NCI-H1436 treated with DMSO at 0.1 percent for 48 hours (cell line): ENCODE results near the gene BCAR3.
"Not testable (repeated sequence)": the region's sequence is repeated elsewhere in the genome, so short reads cannot be mapped to it uniquely, and the experiment has no call there.

Experiments used
- DNase-seq: peaks from one replicate; lab custom pipeline; 2025; lab: John Stamatoyannopoulos, UW

The BCAR3 gene

DNA sequence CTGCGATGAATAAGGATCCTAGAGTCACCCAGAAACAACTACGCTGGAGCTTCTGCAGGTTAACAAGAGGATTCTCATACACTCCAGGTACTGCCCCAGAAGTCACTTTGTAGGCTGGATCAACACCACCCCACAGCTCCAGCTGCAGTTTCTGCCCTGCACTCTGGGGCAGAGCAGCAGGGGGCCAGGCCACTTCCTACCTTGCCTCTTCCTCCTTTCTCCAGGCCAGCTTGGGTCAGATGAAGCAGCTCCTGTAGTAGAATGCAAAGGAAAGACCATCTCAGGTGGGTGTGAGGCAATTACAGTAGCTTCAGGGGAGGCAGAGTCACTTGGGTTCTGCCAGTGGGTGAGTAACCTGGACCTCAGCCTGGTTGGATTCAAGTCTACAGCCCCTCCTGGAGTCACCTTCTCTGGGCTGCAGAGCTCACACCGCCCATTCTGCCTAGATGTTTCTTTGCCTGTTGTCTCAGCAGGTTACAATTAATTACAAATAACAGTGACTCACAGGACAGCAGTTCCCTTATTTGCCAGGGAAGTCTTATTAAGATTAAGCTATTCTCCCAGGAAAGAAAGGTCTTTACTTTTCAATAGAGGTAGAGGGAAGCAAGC lies 24.4 kb upstream of the BCAR3 start:
- no peak for DNase-seq

DNA sequence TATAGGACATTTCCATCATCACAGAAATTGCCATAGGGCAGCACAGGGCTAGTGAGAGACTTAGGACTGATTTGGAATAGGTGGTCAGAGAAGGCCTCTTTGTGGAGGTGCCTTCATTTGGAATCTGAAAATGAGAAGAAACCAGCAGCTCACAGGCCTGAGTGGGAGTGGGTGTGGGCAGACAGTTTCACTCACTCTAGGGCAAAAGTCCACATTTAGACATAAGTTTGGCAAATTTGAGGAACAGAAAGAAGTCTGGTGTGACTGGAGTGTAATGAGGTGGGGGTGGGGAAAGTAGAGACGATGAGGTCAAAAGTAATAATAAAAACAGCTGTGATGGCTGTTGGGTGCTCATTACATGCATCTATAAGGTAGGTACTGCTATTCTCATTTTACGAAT lies 22.4 kb upstream of the BCAR3 start:
- DNase-seq: no peak

DNA sequence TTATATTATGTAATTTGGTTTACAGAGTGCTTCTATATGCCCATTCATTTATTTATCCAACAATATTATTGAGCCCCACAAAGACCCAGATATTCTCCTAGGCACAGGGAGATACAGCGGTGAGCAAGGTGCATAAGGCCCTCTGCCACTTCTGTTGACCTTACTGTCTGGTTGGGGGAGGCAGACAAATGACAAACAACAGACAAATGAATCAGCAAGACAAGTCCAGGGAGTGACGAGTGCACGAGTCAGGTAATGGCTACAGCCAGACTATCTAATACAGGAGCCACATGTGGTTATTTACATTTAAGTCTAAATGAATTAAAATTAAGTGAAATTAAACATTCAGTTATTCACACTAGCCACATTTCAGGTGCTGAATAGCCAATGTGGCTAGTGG lies 22.0 kb upstream of the BCAR3 start:
- no peak for DNase-seq

- DNase-seq: no peak
These were observed 21.2 kb upstream of the BCAR3 start for GRCh38 chr1:93702828-93703183.

DNA sequence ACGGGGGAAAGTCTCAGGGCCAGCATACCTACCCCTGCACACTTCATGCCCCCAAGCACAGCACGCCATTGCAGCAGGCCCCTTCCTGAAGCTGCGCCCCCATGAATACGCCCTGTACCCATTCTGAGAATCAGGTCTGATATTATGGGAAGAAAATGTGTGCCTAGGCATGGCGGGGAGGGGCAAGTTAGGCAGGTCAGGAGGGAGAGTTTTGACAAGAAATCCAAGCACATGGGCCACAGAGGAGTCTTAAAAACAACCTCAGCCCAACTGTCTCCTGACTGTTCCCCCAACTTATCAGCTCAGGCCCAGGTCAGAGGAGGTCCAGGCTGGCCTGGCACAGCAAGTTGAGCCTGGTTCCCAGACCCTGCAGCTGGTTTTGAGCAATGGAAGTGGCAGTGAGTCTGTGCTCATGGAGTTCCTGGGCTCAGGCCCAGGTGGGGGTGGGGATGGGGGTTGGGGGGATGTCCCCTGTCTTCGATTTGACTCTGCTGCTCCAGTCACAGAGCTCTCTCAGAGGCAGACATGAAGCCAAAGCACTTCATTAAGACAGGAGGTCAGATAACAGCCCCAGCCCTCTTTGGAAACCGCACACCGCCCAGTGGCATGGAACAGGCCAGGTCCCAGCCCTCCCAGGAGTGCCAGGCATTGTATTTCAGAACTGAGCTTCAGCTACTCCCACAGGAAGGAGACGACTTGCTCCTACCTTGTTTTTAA lies 20.6 kb upstream of the BCAR3 start:
- no peak for DNase-seq

DNA sequence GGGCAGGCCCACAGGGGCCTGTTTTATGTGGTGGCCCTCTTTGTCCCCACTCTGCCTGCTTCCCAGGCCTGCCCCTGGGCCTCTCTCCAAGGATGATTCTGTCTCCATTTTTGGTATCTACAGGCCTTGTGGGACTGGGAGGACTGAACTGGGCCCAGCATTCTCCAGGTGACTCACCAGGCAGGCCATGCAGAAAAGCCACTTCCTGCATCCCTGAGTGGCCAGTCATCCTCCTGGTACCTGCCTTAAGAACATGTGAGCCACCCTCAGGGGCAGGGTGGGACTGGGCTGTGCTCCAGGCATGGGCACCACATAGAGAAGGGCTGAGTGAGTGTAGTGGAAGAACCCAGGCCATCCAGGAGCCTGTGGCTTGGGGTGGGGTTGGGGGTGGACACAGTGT lies 20.0 kb upstream of the BCAR3 start:
- no peak for DNase-seq

DNA sequence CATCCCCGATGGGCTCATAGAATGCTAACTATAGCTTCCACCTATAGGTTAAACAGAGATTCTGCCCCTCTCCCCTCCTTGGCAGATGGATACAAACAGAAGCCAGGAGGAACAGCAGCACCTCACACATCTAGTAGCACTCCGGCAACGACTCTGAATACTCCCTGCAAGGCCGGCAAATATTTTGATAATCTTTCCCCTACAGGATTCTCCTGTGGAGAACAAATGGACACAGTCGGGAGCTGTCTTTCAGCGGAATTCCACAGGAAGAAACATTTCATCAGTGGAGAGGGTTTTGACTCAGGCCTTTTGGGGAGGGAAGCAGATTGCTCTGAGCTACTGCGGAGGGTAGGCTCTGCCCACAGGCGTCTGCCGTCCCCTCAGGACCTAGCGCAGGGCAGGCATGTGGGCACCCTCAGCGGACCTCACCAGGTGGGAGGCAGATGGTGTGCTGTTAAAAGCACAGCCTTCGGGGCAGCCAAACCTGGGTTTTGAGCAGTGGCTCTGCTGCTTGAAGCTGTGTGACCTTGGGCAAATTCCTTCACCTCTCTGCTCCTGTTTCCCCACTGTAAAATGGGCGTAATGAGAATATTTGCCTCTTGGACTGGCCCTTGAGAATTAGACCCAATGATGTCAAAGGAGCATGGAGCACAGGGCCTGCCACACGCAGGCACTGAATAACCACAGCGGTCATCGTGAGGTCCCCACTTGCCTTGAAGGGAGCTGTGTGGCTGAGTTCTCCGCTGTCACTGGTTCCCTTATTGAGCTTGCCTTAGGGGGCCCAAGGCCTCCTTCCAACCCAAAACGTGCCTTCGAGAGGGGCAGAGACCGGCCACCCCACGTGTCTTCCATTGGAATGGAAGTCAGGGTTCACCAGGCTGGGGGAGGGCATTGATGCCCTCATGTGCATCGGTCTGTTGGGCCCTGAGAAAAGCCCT lies 19.2 kb upstream of the BCAR3 start:
- DNase-seq: no peak

GRCh38 chr1:93699503-93700168 lies 18.0 kb upstream of the BCAR3 start:
- DNase-seq: no peak

DNA sequence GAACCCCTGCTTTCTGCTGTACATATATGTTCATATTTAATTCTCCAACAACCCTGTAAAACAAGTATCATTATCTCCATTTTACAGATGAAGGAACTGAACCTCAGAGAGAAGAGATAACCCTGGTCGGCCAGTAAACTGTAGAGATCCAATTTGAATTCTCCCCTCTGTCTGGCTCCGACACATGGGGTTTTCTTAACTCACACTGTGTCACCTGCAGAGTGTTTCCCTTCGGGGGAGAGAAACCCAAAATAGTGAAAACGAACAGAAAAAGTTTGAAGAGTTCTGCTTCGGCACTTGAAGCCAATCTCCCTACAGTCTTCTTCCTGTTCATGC lies 17.4 kb upstream of the BCAR3 start:
- no peak for DNase-seq

DNA sequence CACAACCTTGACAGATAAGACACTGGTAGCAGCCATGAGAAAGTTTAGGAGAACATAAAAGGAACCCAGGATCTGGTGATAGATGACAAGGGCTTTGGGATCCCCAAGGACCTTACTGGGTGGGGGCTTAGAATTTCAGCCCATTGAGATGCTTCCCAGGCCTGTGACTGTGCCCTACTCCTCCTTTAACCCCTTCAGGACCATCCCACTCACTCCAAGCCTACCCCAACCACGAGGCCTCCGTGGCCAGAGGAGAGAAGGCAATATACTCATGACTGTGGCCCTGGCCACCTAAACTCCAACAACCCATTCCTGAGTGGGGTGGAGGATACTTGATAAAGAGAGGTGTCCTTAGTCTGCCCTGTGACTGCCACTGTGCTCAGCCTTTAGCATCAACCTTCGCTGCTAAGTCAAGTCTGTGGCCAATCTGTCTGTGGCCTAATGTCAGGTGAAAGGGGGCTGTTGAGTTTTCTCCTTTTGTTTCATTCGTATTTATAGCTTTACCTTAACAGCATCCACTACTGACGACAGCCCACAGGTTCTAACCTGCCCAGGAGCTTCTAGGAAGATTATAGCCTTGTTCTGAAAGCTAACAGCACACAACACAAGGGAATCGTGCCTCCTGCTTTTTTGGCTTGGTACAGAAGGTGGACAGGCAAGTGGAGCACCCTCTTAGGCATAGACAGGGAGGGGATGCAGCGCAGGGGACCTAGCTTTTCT lies 16.9 kb upstream of the BCAR3 start:
- no peak for DNase-seq

- not testable (repeated sequence) for DNase-seq
These were observed 15.9 kb upstream of the BCAR3 start for GRCh38 chr1:93697566-93697965.

DNA sequence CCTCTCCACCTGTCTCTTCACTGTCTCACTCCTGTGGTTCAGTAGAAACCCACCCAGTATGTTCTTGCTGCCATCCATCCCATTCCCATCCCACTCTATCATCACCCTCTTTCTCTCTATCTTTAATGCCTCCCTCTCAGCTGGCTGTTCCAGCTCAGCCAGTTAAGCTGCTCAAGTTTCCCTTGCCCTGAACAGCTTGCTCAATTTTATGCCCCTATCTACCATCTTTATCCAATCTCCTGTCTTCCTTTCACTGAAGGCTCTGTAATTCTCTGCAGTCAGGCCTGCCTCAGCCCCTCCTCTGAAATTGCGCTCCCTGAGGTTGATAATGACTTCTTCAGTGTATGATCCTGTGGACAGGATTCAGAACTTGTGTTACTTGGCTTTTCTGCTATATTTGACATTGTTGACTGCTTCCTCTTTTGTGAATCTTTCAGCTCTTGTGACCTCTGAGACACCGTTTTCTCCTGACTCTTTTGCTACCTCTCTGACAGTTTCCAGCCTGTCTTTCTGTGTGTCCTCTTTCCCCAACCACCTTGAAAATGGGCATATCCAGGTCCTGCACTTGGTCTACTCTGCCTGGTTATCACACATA lies 13.9 kb upstream of the BCAR3 start:
- DNase-seq: no peak

- DNase-seq: no peak
These were observed 13.2 kb upstream of the BCAR3 start for GRCh38 chr1:93694819-93695218.

GRCh38 chr1:93694039-93694438 lies 12.4 kb upstream of the BCAR3 start:
- no peak for DNase-seq

- no peak for DNase-seq
These were observed 11.4 kb upstream of the BCAR3 start for GRCh38 chr1:93692983-93693591.

DNA sequence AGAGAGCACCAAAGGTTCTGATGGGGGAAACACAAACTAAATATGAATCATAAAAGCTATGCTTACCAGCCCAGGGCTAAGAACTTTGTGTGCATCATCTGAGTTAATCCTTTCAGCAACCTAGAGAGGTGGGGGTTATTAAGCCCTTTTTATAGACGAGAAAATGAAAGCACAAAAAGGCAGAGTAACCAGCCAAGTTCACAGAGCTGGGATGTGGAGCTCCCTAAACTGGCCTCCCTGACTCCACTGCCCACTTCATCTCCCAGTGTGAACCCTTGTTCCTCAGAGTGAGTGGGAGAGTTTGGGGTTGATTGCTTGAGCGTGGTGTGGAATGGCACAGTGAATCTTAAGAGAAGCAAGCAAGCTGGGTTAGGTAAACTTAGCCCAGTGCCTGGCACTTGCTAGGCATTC lies 10.8 kb upstream of the BCAR3 start:
- no peak for DNase-seq

DNA sequence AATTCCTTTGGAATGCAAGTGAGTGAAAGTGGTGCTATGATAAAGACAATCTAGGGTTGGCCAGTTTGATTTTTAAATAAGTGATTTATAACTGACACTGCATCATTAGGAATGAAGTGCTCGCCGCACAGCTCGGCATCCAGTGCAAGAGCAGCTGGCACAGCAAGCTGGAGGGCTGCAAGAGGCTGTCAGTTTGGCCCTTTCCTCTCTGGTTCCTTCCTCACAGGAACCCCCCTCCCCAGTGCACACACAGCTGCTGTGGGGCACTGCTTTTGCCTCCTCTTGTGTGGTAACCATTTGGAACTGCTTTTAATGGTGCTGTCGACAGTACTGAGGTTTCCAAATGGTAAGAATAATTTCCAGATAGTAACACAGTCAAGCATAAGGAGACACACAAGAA lies 10.4 kb upstream of the BCAR3 start:
- DNase-seq: no peak

DNA sequence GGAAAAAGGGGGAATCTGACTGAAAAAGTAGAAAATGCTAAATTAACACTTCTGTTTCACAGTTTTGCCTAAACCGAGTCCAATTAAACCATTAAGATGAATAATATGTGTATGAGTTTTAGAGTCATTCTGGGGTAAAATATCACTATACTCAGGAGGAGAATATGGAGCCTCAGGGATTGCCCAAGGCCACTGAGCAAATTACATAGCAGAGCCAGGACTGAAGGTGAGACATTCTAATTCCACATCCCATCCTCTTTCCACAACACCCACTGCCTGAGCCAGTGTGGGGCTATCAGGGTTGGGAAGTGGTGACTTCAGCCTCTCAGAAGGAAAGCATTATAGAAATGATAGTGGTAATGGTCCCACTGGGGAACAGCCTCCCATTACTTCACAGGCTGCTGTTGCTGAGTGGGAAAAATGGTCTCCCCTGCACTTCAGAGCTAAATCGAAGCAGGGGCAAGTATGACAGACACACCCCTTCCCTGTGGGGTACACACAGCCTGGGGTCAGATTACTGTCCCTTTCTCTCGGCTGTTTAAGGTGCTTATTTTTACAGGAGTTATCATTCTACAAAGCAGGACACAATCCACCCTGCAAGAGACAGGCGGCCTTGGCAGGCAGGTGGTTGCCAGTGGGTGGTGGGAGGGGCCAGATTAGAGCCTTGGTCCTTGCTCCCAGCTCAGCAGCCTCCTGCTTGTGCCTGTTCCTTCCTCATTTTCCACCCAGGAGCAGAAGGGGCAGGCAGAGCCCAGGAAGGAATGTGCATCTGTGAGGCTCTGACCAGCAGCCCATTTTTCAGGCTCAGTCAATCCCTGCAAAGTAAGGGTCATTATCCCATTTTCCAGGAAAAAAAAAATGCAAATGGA lies 9.5 kb upstream of the BCAR3 start:
- no peak for DNase-seq

GRCh38 chr1:93690341-93690740 lies 8.7 kb upstream of the BCAR3 start:
- DNase-seq: no peak
